Esophagus squamous epithelium (tissue), 4 donors: Measurements from ENCODE around the gene ADAMTS2.

Source experiments
- CTCF ChIP-seq, 6 experiments: fragments of 450-650 bp in 4 of 6; fragments of 200-600 bp in 2 of 6; sonication (generic) in 2 of 6; IDR thresholded peaks; one replicate each; pipeline ENCODE4 v1.5.1; 2016 to 2019; ENCODE audit warnings: antibody characterized with exemption in 6 of 6, mild to moderate bottlenecking in 4 of 6, moderate library complexity in 4 of 6
- POLR2A ChIP-seq, 4 donors: fragments of 450-650 bp; IDR thresholded peaks; one replicate each; pipeline ENCODE4 v1.6.1; 2017; ENCODE audit warnings: antibody characterized with exemption in 4 of 4, mild to moderate bottlenecking in 4 of 4, moderate library complexity in 3 of 4

GRCh38 chr5:179115845-179116524 lies 229.3 kb downstream of the ADAMTS2 start:
- no peak for TF ChIP-seq POLR2A (IDR thresholded peaks at IDR 0.05)
- TF ChIP-seq CTCF (IDR thresholded peaks at IDR 0.05), result no peak
